GM18951 (cell line): ENCODE results near the gene CD70.
"Not testable (repeated sequence)": the region's sequence is repeated elsewhere in the genome, so short reads cannot be mapped to it uniquely, and the experiment has no call there.

Experiments used
- POLR2A ChIP-seq: IDR thresholded peaks from 4 replicates; pipeline ENCODE4 v1.6.1; 2011; ENCODE audit warnings: mild to moderate bottlenecking; ENCODE audit not compliant: insufficient read length, insufficient read depth; ENCODE audit errors: extremely low read depth
- in situ Hi-C: fragments of 300-500 bp; cut with MboI; formaldehyde crosslinking; loops from one replicate; pipeline ENCODE4 v1.12.0; 2022; ENCODE audit warnings: low sequenced_read_pairs, mixed read lengths, inconsistent platforms; ENCODE audit not compliant: unreplicated experiment

The CD70 gene

GRCh38 chr19:6587998-6588507 lies 2.9 kb downstream of the CD70 start:
- TF ChIP-seq POLR2A, result no peak
- in situ Hi-C loops, result no loop called here

- in situ Hi-C loops, result no loop called here
- TF ChIP-seq POLR2A, result peak; percentile 42
These were observed 3.7 kb downstream of the CD70 start for GRCh38 chr19:6587093-6587820.

GRCh38 chr19:6586726-6587092 lies 4.2 kb downstream of the CD70 start:
- TF ChIP-seq POLR2A, result no peak
- in situ Hi-C loops, result no loop called here

- TF ChIP-seq POLR2A, result no peak
- in situ Hi-C loops, result no loop called here
These were observed 4.9 kb downstream of the CD70 start for GRCh38 chr19:6586056-6586455.

GRCh38 chr19:6582515-6583484 lies 8.2 kb downstream of the CD70 start:
- in situ Hi-C loops, result not testable (repeated sequence)
- peak; percentile 11 for TF ChIP-seq POLR2A

- TF ChIP-seq POLR2A, result no peak
- in situ Hi-C loops, result no loop called here
These were observed 10.6 kb downstream of the CD70 start for GRCh38 chr19:6580313-6580712.

GRCh38 chr19:6579450-6580178 lies 11.3 kb downstream of the CD70 start:
- no peak for TF ChIP-seq POLR2A
- in situ Hi-C loops, result no loop called here

DNA sequence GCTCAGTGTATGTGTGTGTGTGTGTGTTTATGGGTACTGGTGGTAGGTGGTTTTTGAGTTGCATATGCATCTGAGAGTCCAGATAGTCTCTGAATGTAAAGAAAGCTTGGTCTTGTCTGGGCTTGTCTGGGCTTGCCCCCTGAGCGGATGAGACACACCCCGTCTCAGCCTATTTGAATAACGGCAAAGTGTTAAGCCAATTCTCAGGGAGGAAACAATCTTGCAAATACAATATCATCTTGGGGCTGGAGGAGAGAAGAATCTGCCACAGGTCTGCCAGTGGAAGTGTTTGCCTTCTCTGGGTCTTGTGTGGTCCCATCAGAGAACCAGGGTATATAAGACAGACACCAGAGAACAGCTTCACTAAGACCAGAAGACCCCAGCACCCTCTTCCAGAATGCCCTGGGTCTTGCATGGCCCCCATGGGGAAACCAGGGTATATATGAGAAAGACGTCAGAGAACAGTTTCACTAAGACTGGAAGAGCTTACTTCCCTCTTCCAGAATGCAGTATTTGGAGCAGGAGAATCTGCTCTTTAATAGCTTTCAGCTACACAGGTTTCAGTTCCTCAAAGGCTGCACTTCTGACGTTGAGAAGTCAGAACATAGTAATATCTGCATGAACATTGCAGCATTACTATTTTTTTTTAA lies 13.3 kb downstream of the CD70 start:
- in situ Hi-C loops, result no loop called here
- peak; percentile 66 for TF ChIP-seq POLR2A

GRCh38 chr19:6576869-6577475 lies 14.0 kb downstream of the CD70 start:
- in situ Hi-C loops, result no loop called here
- no peak for TF ChIP-seq POLR2A

GRCh38 chr19:6573350-6573749 lies 17.6 kb downstream of the CD70 start:
- TF ChIP-seq POLR2A, result no peak
- in situ Hi-C loops, result no loop called here

DNA sequence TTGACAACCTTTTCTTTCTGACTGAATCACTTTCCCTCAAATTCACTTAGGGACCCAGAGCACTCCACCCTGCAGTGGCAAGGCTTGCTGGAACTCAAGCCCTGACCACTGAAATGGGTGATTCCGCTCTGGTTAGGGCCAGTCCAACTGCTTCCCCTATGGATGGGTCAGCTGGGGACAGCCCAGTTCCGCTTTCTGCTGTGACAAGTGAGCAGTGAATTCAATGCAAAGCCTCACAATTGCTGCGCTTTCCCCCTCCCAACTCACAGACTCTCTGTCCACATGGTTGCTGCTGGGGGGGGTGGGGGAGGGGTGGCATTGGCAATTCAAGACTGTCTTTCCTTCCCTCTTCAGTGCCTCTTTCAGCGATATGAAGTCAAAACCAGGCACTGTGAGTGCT lies 18.7 kb downstream of the CD70 start:
- TF ChIP-seq POLR2A, result no peak
- in situ Hi-C loops, result no loop called here

DNA sequence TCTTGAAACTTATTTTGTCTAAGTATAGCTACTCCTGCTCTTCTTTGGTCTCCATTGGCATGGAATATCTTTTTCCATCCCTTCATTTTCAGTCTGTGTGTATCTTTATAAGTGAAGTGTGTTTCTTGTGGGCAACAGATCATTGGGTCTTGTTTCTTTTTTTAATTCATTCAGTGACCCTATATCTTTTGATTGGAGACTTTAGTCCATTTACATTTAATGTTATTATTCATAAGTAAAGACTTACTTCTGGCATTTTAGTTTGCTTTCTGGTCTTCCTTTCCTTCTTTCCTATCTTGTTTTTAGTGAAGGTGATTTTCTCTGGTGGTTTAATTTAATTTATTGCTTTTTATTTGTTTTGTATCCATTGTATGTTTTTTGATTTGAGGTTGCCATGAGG lies 19.8 kb downstream of the CD70 start:
- in situ Hi-C loops, result no loop called here
- TF ChIP-seq POLR2A, result no peak
